ENCODE data around the gene TIAM1.

Gene TIAM1

DNA sequence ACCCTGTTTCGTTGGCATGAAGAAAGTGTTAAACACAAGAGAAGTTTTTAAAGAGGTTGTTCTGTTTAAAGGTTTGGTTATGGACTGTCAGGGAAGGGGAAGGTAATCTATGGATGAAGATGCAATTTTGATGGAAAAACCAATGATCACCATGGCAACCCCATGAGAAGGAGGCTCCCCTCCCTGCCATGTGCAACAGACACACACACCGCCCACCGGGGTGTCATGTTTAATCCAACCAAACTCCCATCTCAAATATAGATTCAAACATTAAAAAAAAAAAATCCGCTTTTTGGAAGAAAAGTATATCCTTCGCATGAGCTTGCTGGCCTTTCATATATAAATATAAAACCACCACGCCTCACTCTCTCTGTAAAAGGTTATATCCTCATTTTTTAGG, 224.9 kb downstream of the TIAM1 start:
- DNase-seq: no peak

DNA sequence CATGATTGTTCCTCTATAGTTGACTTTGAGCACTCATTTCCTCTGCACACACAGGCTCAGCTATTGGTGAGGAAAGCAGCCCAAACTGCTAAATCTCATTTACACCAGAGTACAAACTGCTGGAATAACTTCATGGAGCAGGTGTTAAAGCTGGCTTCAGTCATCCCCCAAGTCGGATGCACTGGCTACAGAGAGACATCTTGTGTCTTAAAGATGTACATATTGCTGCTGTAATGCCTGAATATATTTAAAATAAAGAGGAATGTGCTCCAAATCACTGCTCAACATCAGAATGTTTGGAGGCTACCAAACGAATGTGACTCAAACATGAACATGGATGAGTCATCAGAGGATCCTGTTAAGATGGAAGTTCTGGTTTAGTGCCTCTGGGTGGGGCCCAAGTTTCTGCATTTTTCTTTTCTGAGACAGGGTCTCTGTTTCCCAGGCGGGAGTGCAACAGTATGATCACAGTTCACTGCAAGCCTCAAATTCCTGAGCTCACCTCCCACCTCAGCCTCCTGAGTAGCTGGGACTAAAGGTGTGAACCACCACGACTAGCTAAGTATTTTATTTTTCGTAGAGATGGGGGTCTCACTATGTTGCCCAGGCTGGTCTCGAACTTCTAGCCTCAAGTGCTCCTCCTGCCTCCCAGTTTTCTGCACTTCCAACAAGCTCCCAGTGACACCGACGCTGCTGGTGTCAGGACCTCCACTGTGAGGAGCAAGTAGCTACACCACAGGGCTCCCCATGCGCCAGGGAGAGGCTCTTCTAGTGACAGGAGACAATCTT, 226.7 kb downstream of the TIAM1 start:
- DNase-seq: no peak

DNA sequence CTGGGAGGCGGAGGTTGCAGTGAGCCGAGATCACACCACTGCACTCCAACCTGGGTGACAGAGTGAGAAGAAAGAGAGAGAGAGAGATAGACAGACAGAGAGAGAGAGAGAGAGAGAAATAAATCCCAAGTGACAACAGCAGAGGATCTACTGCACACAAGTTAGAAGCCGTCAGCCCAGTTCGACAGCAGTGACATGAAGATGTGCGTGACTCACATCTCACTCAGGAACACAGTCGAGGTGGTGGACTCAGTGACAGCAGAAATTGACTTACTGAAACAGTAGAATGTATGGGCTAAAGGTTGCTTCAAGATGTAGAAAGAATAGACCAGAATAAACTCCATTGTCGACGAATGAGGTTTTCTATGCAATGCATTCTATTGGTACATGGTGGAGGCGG, 228.8 kb downstream of the TIAM1 start:
- no peak for DNase-seq

DNA sequence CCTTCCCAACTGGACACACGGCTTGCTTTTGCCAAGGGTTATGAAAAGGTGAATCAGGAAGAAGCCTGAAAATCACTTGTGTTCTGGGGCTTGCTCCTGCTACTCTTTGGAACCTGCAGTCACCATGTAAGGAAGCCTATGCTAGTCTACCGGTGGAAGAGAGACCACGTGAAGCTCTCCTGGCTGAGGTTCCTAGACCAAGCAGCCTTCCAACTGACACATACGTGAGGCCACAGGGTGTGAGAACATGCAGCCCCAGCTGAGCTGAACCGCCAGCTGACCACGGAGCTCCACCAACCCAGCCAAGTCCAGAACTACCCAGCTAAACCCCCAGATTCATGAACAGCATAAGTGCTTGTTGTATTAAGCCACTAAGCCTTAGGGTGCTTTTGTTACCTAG, 233.0 kb downstream of the TIAM1 start:
- DNase-seq: no peak

DNA sequence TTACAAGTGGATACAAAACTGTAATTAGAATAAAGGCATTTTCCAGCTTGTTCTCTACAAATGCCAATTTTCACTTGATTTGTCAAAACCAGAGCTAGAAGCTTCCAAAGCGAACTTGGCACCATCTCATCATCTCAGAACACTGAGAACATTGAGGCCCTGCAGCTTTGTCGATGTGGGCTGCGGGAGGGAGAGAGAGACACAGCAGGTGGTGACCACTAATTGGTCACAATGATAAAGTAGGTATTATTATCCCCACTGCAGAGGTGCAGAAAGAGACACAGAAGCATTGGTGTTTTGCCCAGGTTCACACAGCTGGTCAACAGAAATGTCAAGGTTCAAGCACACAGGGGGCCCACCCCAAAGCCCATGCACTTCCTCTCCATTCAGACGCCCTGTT, 233.6 kb downstream of the TIAM1 start:
- DNase-seq: no peak

DNA sequence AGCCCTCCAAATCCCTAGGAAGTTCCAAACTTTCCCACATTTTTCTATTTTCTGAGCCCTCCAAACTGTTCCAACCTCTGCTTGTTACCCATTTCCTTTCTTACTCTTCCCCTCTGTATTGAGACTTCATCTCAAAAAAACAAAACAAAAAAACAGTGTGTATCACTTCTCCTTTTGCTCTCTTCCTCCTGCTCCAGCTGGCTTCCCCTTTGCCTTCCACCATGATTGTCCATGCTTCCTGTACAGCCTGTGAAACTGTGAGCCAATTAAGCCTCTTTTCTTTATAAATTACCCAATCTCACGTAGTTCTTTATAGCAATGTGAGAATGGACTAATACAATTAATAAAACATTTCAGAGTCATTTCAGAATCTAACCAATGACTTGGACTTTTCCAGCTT, 236.2 kb downstream of the TIAM1 start:
- no peak for DNase-seq

DNA sequence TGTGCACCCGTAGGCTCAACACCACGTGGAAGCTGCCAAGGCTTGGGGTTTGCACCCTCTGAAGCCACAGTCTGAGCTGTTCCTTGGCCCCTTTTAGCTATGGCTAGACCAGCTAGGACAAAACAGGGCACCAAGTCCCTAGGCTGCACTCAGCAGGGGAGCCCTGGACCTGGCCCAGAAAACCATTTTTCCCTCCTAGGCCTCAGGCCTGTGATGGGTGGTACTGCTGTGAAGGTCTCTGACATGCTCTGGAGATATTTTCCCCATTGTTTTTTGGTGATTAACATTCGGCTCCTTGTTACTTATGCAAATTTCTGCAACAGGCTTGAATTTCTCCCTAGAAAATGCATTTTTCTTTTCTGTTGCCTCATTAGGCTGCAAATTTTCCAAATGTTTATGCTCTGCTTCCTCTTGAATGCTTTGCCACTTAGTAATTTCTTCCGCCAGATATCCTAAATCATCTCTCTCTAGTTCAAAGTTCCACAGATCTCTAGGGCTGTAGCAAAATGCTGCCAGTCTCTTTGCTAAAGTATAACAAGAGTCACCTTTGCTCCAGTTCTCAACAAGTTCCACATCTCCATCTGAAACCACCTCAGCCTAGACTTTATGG, 236.8 kb downstream of the TIAM1 start:
- no peak for DNase-seq

DNA sequence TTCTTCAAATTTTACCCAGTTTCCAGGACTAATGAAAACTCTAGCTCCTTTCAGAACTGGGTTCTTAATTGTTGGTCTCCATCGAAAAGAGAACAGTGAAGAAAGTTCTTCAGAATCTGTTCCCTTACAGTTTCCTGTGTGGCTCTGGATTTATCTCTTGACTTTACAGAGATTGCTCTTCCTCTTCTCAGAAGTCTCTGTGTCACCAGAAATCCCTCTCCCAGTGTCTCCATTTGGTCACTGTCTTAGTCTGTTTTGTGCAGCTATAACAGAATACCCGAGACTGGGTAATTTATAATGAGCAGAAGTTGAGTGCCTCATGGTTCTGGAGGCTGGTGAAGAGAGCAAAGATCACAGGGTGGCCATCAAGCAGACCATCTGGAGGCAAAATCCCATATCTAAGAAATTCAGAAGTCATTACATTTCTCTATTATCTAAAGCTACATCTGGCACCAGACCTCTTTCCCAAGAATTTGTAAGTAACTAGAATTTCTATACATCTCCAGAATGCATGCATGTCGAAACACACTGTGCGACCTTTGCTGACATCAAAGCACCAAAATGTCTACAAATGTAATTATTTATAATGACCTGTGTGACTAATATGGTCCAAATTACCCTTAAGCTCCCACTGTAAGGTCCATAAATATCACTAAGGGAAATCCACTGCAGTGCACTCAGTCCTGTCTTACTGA, 240.3 kb downstream of the TIAM1 start:
- DNase-seq: no peak

DNA sequence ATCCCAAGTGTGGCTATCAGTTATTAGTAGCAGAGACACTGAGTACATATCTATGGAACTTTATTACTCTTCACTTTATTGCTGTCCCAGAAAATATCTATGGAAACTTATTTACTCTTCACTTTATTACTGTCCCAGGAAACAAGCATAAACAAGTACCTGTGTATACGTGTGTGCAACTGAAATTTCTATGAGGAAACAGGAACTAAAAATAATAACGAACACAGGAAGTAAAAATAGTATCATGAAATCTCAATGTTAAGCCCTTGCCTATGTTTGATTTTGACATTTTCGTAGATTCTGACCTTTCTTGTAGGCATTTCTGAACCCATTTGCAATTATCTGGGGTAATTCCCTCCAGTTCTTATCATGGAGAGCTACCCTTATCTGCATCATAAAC, 240.9 kb downstream of the TIAM1 start:
- no peak for DNase-seq

DNA sequence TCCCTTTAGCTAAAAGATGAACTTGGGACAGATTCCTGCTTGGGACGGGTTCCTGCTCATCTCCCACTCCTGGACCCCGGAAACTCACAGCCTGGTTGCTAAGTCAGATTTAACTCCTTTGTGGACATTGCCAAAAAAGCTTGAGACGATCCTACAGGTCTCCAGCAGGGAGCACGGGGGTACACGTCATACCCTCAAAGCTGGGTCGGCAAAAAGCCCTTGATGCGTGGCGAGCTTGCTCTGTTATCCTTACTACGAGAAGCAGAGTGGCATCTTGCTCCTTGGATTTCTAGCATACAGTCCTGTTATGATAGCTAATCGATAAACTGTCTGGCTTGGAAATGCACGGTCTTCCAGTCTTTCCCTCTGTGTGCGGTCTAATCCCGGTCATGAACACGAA, 244.9 kb downstream of the TIAM1 start:
- DNase-seq: no peak

DNA sequence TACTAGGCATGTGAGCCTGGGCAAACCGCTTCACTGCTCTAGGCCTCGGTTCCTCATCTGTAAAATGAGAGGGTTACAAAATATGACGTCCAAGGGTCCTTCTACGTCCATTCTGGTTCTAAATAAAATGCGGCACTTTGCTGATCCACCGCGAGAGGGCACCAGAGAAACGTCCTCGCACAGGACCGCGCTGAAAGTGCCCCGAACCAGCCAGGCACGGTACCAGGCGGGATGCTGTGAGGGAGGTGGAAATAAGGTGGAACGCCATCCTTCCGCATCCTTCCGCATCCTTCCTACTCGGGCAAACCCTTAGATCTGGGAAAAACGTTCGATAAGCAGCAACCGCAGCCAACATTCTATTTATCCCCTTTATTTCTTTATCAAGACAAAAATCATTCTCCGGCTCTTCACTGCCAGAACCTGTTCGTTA, 245.5 kb downstream of the TIAM1 start:
- DNase-seq: peak; percentile 76

DNA sequence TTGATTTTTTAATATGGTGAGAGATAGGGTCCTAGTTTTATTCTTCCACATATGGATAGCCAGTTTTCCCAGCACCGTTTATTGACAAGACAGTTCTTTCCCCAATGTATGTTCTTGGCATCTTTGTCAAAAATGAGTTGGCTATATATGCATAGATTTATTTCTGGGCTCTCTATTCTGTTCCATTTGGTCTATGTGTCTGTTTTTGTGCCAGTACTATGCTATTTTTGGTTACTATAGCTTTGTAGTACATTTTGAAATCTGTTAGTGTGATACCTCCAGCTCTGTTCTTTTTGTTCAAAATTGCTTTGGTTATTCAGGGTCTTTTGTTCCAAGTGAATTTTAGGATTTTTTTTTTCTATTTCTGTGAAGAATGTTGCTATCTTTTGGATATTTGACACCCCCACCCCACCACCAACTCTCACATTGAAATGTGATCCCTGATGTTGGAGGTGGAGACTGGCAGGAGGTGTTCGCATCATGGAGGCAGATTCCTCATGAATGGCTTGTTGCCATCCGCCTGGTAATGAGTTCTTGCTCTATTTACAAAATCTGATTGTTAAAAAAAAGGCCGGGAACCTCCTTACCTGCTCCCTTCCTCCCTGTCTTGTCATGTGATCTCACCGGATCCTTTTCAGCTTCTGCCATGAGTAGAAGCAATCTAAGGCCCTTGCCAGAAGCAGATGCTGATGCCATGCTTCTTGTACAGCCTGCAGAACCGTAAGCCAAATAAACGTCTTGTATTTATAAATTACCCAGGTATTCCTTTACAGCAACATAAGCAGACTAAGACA, 251.0 kb downstream of the TIAM1 start:
- DNase-seq: no peak

DNA sequence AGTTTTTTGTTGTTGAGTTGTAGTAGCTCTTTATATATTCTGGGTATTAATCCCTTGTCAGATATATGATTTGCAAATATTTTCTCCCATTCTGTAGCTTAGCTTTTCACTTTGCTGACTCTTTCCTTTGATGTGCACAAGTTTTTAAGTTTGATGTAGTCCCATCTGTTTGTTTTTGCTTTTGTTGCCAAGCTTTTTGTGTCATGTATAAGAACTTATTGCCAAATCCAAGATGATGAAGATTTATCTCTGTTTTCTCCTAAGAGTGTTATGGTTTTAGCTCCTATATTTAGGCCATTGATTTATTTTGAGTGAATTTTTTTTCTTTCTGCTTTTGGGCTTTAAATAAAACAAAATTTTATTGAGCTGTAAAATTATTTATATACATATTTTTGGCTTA, 253.7 kb downstream of the TIAM1 start:
- DNase-seq: no peak

DNA sequence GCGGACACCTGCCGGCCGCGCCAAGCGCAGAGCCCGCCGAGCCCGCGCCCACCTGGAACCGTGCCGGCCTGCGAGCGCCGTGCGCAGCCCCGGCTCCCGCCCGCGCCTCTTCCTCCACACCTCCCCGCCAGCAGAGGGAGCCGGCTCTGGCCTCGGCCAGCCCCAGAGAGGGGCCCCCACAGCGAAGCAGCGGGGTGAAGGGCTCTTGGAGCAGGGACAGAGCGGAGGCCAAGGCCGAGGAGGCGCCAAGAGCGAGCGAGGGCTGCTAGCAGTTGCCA, 255.6 kb downstream of the TIAM1 start:
- no peak for DNase-seq

DNA sequence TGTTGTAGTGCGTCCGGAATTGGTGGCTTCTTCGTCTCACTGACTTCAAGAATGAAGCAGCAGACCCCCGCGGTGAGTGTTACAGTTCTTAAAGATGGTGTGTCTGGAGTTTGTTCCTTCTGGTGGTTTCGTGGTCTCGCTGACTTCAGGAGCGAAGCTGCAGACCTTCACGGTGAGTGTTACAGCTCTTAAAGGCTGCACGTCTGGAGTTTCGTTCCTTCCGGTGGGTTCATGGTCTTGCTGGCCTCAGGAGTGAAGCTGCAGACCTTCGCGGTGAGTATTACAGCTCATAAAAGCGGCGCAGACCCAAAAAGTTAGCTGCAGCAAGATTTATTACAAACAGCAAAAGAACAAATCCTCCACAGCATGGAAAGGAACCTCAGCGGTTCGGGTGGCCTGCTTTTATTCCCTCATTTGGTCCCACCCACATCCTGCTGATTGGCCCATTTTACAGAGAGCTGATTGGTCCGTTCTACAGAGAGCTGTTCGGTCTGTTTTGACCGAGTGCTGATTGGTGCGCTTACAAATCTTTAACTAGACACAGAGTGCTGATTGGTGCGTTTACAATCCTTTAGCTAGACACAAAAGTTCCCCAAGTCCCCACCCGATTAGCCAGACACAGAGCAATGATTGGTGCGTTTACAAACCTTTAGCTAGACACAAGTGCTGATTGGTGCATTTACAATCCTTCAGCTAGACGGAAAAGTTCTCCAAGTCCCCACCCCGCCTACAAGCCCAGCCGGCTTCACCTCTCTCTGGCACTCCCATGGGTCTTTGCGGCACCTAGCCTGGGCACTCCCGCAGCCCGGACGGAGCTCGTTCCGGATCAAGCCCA, 256.2 kb downstream of the TIAM1 start:
- no peak for DNase-seq

DNA sequence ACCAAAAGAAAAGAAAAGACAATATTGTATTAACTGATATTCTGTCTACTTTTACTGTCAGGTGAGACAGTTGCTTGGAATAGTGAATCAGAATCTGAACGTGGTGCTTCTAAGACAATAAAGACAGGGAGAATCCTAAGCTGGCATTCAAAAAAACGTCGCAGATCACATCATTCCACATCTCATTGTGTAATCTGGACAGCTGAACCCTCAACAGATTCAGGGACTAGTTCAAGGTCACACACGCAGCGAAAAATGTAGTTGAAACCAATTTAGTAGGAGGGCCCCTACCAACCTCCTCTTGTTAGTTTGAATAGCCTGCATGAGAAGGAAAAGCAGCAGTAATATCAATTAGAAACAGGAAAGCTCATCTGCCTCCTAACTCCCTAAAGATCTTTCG, 259.4 kb downstream of the TIAM1 start:
- DNase-seq: no peak

DNA sequence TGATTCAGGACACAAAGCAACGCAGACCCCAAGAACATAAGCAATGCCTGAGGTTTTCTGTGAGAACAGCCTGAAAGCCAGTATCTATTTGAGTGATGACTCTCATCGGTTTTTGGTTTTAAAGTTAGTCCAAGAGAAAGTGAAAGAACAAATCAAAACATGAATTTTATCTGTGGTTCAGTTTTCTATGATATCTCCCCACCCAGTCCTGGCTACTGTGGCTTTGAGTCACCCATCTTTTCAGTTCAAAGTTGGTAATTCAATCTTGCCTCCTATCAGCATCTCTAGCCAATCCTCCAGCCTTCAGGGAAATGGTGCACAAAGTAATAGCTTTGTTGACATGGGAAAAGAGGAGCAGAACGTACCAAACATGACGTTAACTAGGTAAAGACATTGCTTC, 265.3 kb downstream of the TIAM1 start:
- DNase-seq: no peak

DNA sequence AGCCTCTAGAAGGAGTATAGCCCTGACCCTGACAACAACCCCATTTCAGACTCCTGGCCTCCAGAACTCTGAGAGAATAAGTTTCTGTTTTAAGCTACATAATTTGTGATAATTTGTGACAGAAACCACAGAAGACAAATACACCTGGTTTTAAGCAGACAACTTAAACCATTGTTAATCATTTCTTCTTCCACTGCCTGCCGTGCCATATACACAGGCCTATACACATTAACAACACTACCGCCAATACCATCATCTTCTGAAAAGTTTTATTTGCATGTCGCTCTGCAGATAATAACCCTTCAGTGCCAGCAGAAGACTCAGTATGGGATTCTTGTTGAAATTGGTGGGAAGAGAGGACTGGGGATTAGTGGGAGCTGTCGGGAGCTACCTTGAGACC, 265.8 kb downstream of the TIAM1 start:
- DNase-seq: no peak

DNA sequence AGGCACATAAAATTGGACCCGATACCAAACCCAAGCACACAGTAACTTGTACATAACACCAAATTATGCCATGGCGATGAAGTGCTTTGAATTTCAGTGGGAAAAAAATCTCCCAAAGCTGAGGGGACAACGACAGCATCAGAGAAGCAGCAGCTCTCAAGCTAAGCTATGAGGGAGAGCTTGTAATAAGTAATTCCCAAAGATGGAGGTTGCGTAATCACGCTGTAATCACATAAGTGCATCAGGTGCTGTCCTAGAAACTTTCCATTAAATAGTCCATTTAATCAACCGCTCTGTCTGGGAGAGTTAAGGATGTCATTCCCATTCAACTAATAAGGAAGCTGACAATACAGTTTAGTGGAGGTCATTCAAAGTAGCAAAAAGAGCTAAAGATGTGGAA, 268.2 kb downstream of the TIAM1 start:
- no peak for DNase-seq

DNA sequence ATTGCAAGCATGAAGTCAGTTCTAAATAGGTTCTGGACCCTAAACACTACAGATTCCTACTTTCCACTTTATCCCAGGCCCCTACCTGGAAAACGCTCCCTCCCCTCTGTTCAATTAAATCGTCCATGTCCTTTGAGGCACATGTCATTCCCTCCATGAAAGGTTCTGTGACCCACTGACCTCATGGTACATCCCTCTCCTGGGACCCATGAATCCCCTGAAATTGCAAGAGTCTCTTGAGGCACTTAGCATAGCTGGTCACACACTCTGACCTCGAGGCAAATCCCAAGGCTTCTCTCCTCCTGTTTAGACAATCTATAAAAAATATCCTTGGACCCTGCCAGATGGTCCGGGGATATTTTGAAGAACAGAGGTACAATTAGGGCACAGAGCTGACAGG, 271.5 kb downstream of the TIAM1 start:
- DNase-seq: no peak

Measured in CD4-positive, alpha-beta T cell treated with Interleukin-17A for 1 hour (primary cell).